Panc1 (cell line): ENCODE measurements around the gene LAMA5. TPM values are rescaled to one million over a fixed set of nuclear protein-coding genes. Genes with fewer than 3 reads are reported as not detected.

Experiments used
- ATAC-seq: fragments of 200-7000 bp; cut with Tn5 transposase; 2 replicates; pipeline ENCODE4 v1.9.1; 2020; ENCODE audit warnings: mild to moderate bottlenecking, moderate library complexity
- BruUV-seq: library from RNA; stranded (reverse); fragments of 400-500 nt; replicated peaks from 2 replicates; lab custom pipeline; 2021; lab: Mats Ljungman, UMichigan
- CTCF ChIA-PET: fragments of 300-600 bp; sonication (Branson Sonifier 250); formaldehyde crosslinking; loops from one replicate; lab custom pipeline; 2022; ENCODE audit warnings: antibody characterized with exemption; lab: Charles Lee
- POLR2A ChIA-PET: fragments of 300-600 bp; sonication (Branson Sonifier 250); formaldehyde crosslinking; loops from one replicate; lab custom pipeline; 2022; ENCODE audit warnings: antibody characterized with exemption; lab: Charles Lee
- DNase-seq: peaks from one replicate; pipeline ENCODE4 v3.0.0-alpha.2; 2010; ENCODE audit warnings: low read depth, low spot score
- H3K27ac ChIP-seq: 2 replicates; pipeline ENCODE4 v1.5.1; 2011; ENCODE audit warnings: mild to moderate bottlenecking, low read length, inconsistent platforms
- H3K27me3 ChIP-seq: fragments of 200-500 bp; sonication (Bioruptor generic); 2 replicates; pipeline ENCODE4 v1.6.0; 2014; ENCODE audit warnings: low read length, inconsistent platforms; ENCODE audit not compliant: control insufficient read depth, insufficient read depth
- H3K36me3 ChIP-seq: fragments of 200-500 bp; sonication (Bioruptor generic); 2 replicates; pipeline ENCODE4 v1.5.1; 2014; ENCODE audit warnings: inconsistent platforms, mild to moderate bottlenecking, low read length, moderate library complexity; ENCODE audit not compliant: control insufficient read depth, insufficient read depth
- H3K4me1 ChIP-seq: 2 replicates; pipeline ENCODE4 v1.5.1; 2011; ENCODE audit warnings: inconsistent platforms, mild to moderate bottlenecking, low read length, moderate library complexity; ENCODE audit not compliant: control insufficient read depth, insufficient read depth
- H3K4me3 ChIP-seq, 2 experiments: 2 replicates each; pipeline ENCODE4 v1.5.1; 2011 to 2012; ENCODE audit warnings: low read depth in 2 of 2, low read length in 2 of 2, mild to moderate bottlenecking in 2 of 2, inconsistent platforms in 1 of 2, moderate library complexity in 1 of 2
- H3K9me3 ChIP-seq: fragments of 200-500 bp; sonication (Bioruptor generic); 2 replicates; pipeline ENCODE4 v1.5.1; 2014; ENCODE audit warnings: low read depth, mild to moderate bottlenecking, inconsistent platforms, low read length, moderate library complexity; ENCODE audit not compliant: control insufficient read depth, insufficient read depth
- CTCF ChIP-seq: fragments of 450-650 bp; IDR thresholded peaks from 2 replicates; pipeline ENCODE4 v1.5.1; 2017; ENCODE audit warnings: mild to moderate bottlenecking
- POLR2AphosphoS5 ChIP-seq: IDR thresholded peaks from 2 replicates; pipeline ENCODE4 v1.6.1; 2012; ENCODE audit warnings: mild to moderate bottlenecking, low read depth, low read length, moderate library complexity
- REST ChIP-seq, 2 experiments: IDR thresholded peaks; 2 replicates each; pipeline ENCODE4 v1.6.1; 2011 to 2012; ENCODE audit warnings: low read depth in 2 of 2, control low read depth in 1 of 2, low read length in 1 of 2, mild to moderate bottlenecking in 1 of 2, moderate library complexity in 1 of 2; ENCODE audit not compliant: insufficient read depth in 1 of 2
- SIN3A ChIP-seq: IDR thresholded peaks from 2 replicates; pipeline ENCODE4 v1.6.1; 2012; ENCODE audit warnings: low read depth, mild to moderate bottlenecking, low read length, moderate library complexity, borderline replicate concordance; ENCODE audit not compliant: insufficient read depth
- TCF7L2 ChIP-seq: IDR thresholded peaks from 2 replicates; pipeline ENCODE4 v1.6.1; 2011; ENCODE audit warnings: mild to moderate bottlenecking, low read depth, low read length, inconsistent platforms
- in situ Hi-C: cut with HindIII; loops from 2 replicates; pipeline ENCODE4 v1.10.0; 2016; ENCODE audit warnings: low sequenced_read_pairs, low pct_unique_long_range_greater_than_20kb
- intact Hi-C: fragments of 100-400 bp; cut with micrococcal nuclease; formaldehyde crosslinking; loops from one replicate; pipeline ENCODE4 v1.10.0; 2022; ENCODE audit not compliant: unreplicated experiment
- total RNA-seq: library from RNA; stranded (reverse); gene quantifications from one replicate; pipeline ENCODE4 v1.2.1, GENCODE V29; 2021; ENCODE audit not compliant: unreplicated experiment

LAMA5 gene
- total RNA-seq, 1 experiment from 2014 or later: 497 TPM

- Histone ChIP-seq H3K4me1 (peaks cover 37% of the 10 kb centered on the region), H3K9me3 (no peaks in the 10 kb centered on the region; the same call in 1 of the 2 replicates), H3K27me3 (no peaks in the 10 kb centered on the region), H3K36me3 (peaks cover 13% of the 10 kb centered on the region), H3K27ac (no peak overlapping the region), H3K4me3 (no peak overlapping the region)
- intact Hi-C loops: no loop called here
- in situ Hi-C loops: no loop called here
- ChIA-PET CTCF (no interaction called here), POLR2A (no interaction called here)
- ATAC-seq: no peak
- DNase-seq: no peak
- no peak for TF ChIP-seq CTCF
- TF ChIP-seq POLR2AphosphoS5: no peak
- TF ChIP-seq REST (IDR thresholded peaks at IDR 0.05; ENCODE audit: insufficient read depth in 1 of 2, low read depth in 2 of 2, low read length in 1 of 2): no peak
- no peak for TF ChIP-seq SIN3A
- TF ChIP-seq TCF7L2: no peak
- no TSS peak for BruUV-seq
These were observed 18.5 kb downstream of the LAMA5 start for GRCh38 chr20:62348604-62349003.

DNA sequence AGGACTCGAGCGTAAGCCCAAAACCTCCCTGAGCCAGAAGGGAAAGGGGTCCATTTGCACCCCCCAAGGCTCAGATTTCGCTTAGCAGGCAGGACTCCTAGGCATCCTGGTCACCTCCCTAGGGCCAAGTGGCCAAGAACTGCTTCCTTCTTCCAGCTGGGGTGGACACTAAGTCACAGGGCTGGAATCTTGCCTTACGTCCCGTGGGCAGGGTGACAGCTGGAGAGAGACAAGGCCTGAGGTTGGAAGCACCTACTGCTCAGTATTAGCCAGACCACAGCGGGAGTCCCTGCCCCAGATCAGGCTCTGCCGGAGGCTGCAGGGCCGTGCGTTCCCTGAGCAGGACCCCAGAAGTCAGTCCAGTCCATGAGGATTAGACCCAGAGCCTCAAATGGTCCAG, 19.7 kb downstream of the LAMA5 start:
- no TSS peak for BruUV-seq
- H3K4me3 ChIP-seq: no peak overlapping the region
- ATAC-seq: no peak
- peaks cover 26% of the 10 kb centered on the region for H3K4me1 ChIP-seq
- intact Hi-C loops: no loop called here
- no peak for TF ChIP-seq TCF7L2
- no peak for TF ChIP-seq CTCF
- TF ChIP-seq SIN3A: no peak
- no peak for TF ChIP-seq POLR2AphosphoS5
- TF ChIP-seq REST (IDR thresholded peaks at IDR 0.05; ENCODE audit: insufficient read depth in 1 of 2, low read depth in 2 of 2, low read length in 1 of 2): no peak
- no peaks in the 10 kb centered on the region for H3K27me3 ChIP-seq
- ChIA-PET POLR2A (no interaction called here), CTCF (no interaction called here)
- DNase-seq: no peak
- H3K9me3 ChIP-seq: no peaks in the 10 kb centered on the region; the same call in 1 of the 2 replicates
- peaks cover 16% of the 10 kb centered on the region for H3K36me3 ChIP-seq
- H3K27ac ChIP-seq: no peak overlapping the region
- in situ Hi-C loops: no loop called here
